Activated T-helper 9 cell treated with anti-CD3 and anti-CD28 coated beads, Interleukin-2, amount 50 U/mL, for 16 hours (primary cell): ENCODE data around the gene XPNPEP2.

Experiments
- DNase-seq: peaks from one replicate; pipeline ENCODE4 v3.0.0-alpha.2; 2020; ENCODE audit warnings: low read depth

Gene XPNPEP2

GRCh38 chrX:129738466-129739308, at the start of gene XPNPEP2:
TSS of gene XPNPEP2 (plus strand) at chrX:129738979. CDS start at chrX:129739214, 235 bp downstream.
- no peak for DNase-seq

- no peak for DNase-seq
These were observed 49.0 kb upstream of the XPNPEP2 start for GRCh38 chrX:129689796-129690195.

GRCh38 chrX:129690435-129690834, 48.3 kb upstream of the XPNPEP2 start:
- no peak for DNase-seq

GRCh38 chrX:129693354-129693753, 45.4 kb upstream of the XPNPEP2 start:
- no peak for DNase-seq

- no peak for DNase-seq
These were observed 44.0 kb upstream of the XPNPEP2 start for GRCh38 chrX:129694805-129695204.

- DNase-seq: no peak
These were observed 43.2 kb upstream of the XPNPEP2 start for GRCh38 chrX:129695535-129695934.

GRCh38 chrX:129695937-129696336, 42.8 kb upstream of the XPNPEP2 start:
- DNase-seq: no peak

- DNase-seq: no peak
These were observed 42.2 kb upstream of the XPNPEP2 start for GRCh38 chrX:129696463-129697155.

GRCh38 chrX:129697204-129697829, 41.5 kb upstream of the XPNPEP2 start:
- no peak for DNase-seq

- DNase-seq: no peak
These were observed 40.6 kb upstream of the XPNPEP2 start for GRCh38 chrX:129698150-129698549.

GRCh38 chrX:129700536-129700935, 38.2 kb upstream of the XPNPEP2 start:
- DNase-seq: no peak

- no peak for DNase-seq
These were observed 37.1 kb upstream of the XPNPEP2 start for GRCh38 chrX:129701624-129702069.

- DNase-seq: no peak
These were observed 34.3 kb upstream of the XPNPEP2 start for GRCh38 chrX:129704491-129704890.

- no peak for DNase-seq
These were observed 33.3 kb upstream of the XPNPEP2 start for GRCh38 chrX:129705377-129705925.

- DNase-seq: no peak
These were observed 32.8 kb upstream of the XPNPEP2 start for GRCh38 chrX:129705988-129706387.

- no peak for DNase-seq
These were observed 32.2 kb upstream of the XPNPEP2 start for GRCh38 chrX:129706400-129707072.

- no peak for DNase-seq
These were observed 24.2 kb upstream of the XPNPEP2 start for GRCh38 chrX:129714581-129714980.

GRCh38 chrX:129716507-129716906, 22.3 kb upstream of the XPNPEP2 start:
- DNase-seq: no peak

GRCh38 chrX:129717892-129718291, 20.9 kb upstream of the XPNPEP2 start:
- no peak for DNase-seq

GRCh38 chrX:129718676-129719075, 20.1 kb upstream of the XPNPEP2 start:
- no peak for DNase-seq

- no peak for DNase-seq
These were observed 19.5 kb upstream of the XPNPEP2 start for GRCh38 chrX:129719268-129719667.
